Activated CD4-positive, alpha-beta T cell treated with anti-CD3 and anti-CD28 coated beads, Interleukin-10, Interleukin-2, amounts not matched to agents 100 ng/mL and 50 ng/mL, durations not matched to agents 16 hours and 8 hours (primary cell): ENCODE results near the gene NDUFA13.
A peak's percentile ranks its signal among the peaks of the same experiment; 100 is the strongest.

Experiments
- DNase-seq: peaks from one replicate; pipeline ENCODE4 v3.0.0-alpha.2; 2020

Gene NDUFA13

GRCh38 chr19:19549804-19550464 is 33.9 kb downstream of the NDUFA13 start:
- DNase-seq, result no peak

DNA sequence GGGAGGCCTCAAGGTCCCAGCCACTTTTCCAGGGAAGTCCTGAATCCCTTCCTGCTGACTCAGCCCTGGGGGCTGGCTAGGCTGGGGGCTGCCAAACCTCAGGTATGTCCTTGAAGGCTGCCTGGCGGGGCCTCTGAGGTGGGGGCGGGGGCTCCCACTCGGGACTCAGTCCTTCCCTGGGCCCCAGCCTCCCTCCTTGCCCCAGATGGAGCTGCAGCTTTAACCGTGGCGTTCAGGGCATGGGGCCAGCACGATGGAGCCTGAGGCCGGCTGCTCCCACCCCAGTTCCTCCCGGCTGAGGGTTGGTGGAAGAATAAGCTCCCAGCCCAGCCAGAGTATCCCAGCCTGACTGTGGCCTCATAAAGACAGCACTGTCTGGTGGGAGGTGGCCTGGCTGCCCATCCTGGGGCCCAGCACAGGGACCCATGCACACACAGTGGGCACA is 34.5 kb downstream of the NDUFA13 start:
- DNase-seq, result no peak

- no peak for DNase-seq
Observed at GRCh38 chr19:19550972-19551852, 35.2 kb downstream of the NDUFA13 start.

DNA sequence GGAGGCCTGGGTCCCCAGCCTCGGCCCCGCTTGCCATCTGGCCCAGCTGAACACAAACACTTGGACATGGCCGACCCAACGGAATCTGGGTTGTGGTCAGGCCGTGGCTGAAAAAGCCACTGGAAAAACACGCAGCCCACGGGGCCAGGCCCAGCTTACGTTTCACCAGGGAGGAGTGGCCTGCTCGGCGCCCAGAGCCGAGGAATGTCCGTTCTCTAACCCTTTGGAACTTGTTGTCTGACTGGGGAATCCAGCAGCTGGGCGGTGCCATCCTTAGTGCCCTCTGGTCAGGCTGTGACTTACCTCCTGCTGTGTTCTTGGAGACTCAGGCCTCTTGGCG is 35.8 kb downstream of the NDUFA13 start:
- no peak for DNase-seq

- DNase-seq, result peak; percentile 24
Observed at GRCh38 chr19:19552798-19553197, 36.8 kb downstream of the NDUFA13 start.

DNA sequence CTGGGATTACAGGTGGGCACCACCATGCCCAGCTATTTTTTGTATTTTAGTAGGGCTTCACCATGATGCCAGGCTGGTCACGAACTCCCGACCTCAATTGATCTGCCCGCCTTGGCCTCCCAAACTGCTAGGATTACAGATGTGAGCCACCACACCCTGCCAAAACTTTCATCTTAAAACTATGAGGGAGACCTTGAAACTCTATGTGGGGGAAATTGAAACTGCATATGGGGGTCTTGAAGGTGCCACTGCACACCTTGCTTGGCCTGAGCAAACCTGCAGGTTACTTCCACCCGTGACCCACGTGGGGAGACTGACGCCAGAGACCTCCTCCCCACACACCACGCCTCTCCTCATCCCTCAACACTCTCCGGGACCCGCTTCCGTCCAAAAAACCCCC is 37.6 kb downstream of the NDUFA13 start:
- DNase-seq, result no peak

- peak; percentile 67 for DNase-seq
Observed at GRCh38 chr19:19554074-19555023, 38.3 kb downstream of the NDUFA13 start.

DNA sequence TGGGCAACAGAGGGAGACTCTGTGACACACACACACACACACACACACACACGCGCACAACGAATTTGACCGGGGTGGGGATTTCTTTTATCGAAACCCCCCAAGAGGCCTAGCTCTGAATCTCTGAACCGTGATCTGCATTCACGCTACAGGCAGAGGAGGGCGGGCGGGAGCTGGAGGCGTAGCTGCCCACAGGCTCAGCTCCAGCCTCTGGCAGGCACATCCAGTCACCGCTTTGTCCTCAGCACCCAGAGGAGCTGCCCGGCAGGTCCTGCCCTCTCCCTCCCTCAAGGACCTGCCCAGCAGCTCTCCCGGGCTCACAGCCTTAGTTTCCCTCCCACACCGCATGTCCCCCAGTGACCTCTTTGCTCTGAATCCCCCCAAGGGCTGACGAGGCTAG is 42.0 kb downstream of the NDUFA13 start:
- DNase-seq, result no peak

DNA sequence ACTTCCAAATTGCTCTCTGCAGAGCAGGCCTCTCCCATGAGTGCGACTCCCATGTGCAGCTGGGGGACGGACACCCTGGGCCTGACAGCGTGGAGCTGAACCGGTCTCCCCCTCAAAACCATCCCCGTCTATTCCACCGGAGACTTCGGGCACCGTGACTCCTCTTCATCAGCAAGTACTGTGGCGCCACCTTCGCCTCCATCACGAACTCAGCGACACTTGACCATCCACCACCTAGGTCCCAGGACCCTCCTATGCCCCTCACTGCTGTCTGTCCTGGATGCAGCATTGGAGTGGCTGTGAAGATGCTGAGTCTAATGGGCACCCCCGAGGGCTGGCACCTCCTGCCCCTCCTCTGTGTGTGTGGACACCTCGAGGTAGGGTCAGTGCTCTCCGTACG is 42.6 kb downstream of the NDUFA13 start:
- DNase-seq, result no peak

DNA sequence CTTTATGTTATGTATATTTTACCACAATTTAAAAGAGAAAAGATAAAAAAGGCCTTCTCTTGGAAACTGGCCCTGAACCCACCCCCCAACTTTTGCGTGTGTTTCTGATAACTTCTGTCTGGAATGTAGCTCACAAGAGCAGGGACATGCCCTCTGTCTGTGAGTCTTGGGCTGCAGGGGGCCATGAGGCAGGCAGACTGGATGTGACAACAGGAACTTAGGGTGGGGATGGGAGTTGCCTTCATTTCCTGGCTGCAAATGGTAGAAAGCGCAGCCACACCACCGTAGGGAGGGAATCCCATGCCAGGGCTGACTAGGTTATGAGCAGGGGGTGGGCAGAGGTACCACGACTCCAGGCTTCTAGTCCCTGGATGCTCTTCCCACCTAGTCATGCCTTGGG is 43.9 kb downstream of the NDUFA13 start:
- DNase-seq, result no peak

DNA sequence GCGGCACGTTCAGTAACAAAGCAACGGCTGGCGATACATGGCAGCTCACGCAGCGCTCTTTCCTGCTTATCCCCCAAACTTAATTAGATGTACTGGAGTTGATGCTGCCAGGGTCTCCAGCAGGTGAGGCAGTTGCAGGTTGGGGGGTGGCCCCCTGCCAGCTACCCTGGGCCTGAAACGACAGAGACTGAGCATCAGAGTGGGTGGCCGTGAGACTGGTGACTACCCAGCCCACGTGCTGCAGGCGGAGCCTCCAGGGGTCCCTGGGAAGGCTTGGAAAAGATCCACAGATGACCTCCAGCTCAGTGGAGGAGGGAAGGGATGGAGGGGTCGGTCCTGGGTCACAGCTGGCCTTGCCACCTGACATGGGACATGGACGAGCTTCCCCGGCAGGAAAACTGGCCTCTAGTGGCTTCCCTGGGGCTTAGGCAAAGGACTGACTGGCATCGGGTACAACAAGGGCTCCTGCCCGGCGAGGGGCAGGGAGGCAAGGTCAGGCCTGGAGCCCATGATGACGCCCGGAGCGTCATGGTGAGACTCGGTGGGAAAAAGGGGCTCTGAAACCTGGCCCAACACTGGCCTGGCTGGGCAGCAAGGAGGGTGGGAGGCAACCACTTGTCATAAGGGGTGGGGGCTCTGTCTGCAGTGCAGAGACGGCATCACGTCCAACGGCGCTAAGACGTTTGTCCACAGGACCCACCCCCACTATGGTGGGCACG is 46.1 kb downstream of the NDUFA13 start:
- DNase-seq, result no peak

- peak; percentile 23 for DNase-seq
Observed at GRCh38 chr19:19562665-19563347, 46.8 kb downstream of the NDUFA13 start.

DNA sequence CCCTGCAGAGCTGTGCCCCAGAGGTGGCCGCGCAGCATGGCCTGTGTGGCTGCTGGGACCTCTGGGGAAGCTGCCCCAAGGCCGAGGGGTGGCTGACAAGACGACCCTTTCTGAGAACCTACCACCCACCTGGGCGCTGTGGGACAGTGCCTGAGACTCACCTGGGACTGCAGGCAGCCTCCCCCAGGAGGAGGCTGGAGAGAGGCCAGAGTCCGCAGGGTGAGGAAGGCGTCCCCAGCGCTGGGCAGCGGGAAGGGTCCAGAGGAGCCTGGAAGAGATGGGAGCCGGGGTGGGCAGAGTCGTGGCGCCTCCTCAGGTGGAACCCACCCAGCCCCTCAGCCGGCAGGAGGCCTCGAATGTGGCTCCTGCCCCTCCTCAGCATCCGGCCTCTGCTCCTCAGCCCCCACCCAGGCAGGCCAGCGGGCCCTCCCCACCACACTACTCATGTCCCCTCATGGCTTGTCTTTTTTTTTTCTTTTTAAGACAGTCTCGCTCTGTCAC is 47.4 kb downstream of the NDUFA13 start:
- no peak for DNase-seq

GRCh38 chr19:19566306-19566705 is 50.3 kb downstream of the NDUFA13 start:
- DNase-seq, result no peak

DNA sequence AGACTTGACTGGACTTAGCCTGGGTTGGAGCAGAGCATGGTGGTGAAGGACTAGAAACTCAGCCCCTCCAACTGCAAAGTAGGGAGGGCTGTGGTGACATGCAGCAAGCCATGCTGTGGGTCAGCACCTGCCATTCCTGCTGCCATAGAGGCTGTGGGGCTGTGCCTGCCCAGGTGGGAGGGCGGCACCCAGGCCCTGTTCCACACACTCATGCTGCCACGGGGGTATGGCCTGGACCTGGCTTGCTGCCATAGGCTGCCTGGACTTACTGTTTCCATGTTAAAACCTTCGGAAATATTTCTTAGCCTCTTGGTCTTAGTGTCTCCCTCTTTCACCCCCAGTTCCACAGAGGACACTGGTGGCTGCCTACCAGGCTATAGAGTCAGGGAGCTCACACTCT is 51.4 kb downstream of the NDUFA13 start:
- DNase-seq, result no peak

GRCh38 chr19:19568802-19569756 is 53.1 kb downstream of the NDUFA13 start:
- no peak for DNase-seq

DNA sequence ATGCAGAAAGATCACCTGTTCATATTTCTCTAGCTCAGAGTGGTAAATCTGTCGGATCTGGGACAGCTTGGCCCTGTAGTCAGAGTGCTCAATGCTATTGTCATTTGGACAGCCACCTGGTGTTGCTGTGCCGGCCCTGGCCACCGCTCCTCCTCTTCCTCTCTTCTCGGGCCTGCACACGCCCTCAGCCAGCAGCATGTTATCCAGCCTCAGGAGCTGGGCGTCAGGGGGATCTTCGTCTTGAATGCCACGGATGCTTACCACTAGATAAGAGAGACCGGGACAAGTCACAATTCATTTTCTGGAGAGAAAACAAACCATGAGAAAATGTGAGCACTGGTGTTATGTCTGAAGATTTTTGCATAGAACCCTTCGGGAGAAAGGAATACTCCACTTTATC is 54.5 kb downstream of the NDUFA13 start:
- DNase-seq, result no peak

DNA sequence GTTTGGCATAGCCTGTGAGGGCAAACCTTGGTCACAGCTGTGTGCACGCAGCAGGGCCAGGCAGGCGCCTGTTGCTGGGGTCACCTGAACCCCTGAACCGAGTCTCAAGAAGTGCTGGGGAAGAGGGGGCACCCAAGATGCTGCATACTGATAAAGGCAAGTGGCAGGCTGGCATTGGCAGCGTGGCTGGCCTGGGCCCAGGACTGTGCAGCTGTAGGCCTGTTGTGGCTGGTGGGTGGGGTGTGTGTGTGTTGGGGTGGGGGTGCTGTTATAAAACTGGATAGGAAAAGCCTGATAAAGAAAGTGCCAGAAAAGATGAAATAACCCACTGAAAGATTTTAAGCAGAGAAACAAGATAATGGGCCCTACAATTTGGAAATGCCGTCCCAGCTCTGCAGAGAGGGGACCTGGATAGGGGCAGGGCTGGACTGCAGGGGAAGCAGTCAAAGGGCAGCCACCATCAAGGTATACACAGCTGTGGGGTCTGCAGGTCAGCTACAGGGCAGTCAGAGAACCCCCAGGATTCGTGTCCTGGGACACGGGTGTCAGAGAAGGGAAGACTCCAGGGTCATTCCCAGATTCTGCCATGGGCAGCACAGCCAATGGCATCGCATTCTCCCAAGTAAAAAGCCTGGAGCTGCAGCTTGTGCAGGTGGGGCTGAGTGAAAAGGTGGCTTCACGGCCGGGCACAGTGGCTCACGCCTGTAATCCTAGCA is 55.2 kb downstream of the NDUFA13 start:
- no peak for DNase-seq

- no peak for DNase-seq
Observed at GRCh38 chr19:19575411-19575810, 59.4 kb downstream of the NDUFA13 start.
